Measurements from ENCODE around the gene RMP24.
"Not testable (repeated sequence)": the region's sequence is repeated elsewhere in the genome, so short reads cannot be mapped to it uniquely, and the experiment has no call there.

The RMP24 gene

DNA sequence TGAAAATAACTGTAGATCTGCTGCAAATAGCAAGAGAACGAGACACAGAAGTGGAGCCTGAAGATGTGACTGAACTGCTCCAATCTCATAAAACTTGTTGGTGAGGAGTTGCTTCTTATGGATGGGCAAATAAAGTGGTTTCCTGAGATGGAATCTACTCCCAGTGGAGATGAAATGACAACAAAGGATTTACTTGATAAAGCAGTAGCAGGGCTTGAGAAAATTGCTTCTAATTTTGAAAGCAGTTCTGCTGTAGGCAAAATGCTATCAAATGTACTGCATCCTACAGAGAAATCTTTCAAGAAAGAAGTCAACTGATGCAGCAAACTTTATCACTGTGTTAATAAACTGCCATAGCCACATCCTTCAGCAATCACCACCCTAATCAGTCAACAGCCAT, 50.9 kb downstream of the RMP24 start:
- no peak for DNase-seq

DNA sequence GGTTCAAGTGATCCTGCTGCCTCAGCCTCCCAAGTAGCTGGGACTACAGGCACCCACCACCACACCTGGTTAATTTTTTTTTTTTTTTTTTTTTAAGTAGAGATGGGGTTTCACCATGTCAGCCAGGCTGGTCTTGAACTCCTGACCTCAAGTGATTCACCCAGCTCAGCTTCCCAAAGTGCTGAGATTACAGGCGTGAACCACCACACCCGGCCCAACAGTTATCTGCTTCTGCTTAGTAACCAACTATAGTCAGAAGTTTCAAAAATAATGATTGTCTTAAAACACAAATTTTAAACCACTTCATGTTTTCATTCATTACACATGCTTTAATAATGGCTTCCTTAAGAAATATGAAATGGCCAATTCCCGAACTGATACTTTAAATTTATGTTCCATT, 51.8 kb downstream of the RMP24 start:
- intact Hi-C loops (cut with DNase I): not testable (repeated sequence)

More for the DNA sequence above, 50.9 kb downstream of the RMP24 start:
- intact Hi-C loops (cut with DNase I): no loop called here

DNA sequence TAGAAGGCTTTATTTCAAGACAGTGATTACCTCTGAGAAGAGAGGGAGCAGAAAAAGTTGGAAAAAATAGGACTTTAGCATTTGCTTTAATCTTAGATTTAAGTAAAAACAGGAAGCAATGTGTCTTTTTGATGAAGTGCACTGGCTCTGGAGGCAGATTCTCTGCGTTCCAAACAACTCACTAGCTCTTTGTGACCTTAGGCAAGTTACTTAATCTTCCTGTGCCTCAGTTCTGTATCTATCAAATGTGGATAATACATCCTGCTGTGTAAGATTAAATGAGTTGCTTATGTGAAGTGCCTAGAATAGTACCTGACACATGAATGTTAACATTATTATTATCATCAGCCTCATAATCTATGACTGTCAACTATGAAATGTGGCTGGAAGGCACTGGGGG, 52.5 kb downstream of the RMP24 start:
- no peak for DNase-seq
- intact Hi-C loops (cut with DNase I): no loop called here

More for the DNA sequence above, 51.8 kb downstream of the RMP24 start:
- DNase-seq: not testable (repeated sequence)

DNA sequence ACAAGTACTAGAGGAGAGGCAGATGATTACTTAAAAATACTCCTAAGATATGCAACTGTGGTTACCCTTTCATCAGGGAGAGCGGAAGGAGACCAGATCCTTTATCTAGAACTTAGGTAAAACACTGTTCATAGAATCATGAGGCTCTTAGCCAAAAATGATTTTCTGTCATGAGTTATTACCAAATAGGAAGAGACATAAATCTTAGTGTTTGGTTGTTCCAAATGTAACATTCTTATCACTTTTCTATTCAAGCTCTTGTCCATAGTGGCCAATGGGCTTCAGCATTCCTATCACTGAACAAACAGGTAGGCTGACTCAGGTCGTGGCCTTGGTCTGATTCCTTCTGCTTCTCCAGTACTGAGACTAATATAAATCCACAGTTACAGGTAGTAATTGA, 56.4 kb downstream of the RMP24 start:
- intact Hi-C loops (cut with DNase I): no loop called here

More for the DNA sequence above, 56.4 kb downstream of the RMP24 start:
- DNase-seq: no peak
